ENCODE data around the gene ULBP1.
A peak's percentile ranks its signal among the peaks of the same experiment; 100 is the strongest.
"Not testable (repeated sequence)": the region's sequence is repeated elsewhere in the genome, so short reads cannot be mapped to it uniquely, and the experiment has no call there.

Gene ULBP1

DNA sequence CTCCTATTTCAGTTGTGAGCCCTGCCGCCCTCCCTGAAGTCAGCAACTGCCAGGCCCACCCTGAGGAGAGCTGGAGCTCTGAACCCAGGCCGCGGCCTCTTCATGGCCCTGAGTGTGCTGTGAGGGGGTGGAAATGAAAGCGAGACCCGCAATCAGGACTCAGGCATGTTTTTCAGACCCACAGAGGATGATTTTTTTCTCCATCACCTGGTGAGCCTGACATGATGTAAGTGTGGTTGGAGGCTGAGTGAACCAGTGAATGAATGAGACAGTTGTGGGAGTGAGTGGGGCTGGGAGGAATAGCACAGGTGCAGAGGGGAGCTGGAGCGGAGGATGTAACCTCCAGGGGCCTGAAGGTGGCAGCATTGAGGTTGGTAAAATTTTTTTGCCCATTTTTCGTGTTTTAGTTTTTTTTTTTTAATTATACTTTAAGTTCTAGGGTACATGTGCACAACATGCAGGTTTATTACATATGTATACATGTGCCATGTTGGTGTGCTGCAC is 43.3 kb downstream of the ULBP1 start:
- DNase-seq, result no peak

DNA sequence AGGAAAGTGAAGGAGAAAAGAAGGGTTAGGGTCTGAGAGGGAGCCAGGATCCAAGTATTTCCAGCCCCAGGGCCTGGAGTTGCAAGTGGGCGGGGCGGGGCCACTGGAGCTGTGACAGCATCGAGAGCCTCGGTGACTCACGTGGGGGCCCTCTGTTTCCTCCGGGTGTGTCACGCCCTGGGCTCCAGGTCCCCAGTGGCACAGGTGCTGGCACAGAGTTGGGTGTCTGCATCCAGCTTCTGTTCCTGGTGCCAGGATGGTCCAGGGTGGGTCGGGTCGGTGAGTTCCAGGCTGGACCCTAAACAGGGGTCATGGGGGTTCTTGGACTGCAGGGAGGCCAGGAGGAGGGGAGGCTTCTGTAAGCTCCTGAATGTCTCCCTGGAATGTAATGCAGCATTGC is 44.8 kb downstream of the ULBP1 start:
- DNase-seq, result no peak

DNA sequence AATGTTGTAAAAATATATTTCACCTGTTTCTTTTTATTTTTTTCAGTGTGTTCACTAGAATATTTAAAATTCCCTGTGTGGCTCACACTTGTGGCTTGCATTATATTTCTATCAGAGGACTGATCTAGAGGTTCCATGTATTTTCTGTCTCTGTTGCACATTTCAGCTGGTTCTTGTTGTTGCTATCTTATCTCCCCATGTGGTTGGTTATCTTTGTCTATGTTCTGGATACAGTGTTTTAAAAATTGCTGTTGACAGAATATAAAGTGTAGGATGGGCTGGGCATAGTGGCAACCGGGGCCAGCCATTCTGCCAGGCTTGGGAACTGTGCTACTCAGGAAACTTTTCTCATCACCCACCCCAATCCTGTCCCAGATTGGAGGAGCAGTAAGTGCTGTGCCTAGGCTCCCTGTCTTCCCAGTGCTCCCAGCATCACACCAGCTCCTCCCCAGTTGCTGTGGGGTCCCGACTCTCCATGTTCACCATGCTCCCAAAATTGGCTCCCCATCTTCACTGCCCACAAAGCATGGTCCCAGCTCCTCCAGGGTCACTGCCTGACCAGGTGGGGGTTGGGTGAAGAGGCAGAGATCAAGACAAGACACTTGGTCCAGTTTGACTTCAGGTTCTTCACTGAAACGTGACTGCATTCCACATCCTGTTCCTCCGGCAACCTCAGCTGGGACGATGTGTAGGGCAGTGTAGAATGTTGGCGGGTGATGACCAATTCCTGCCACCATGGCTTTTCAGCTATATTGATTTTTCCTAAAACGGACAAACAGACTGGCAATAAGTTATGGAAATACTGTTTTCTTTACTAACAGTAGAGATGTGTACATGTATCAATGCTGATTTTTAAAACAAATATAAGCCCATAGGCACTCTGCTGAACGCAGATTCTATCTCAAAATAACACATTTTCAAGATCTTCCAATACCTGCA is 49.4 kb downstream of the ULBP1 start:
- not testable (repeated sequence) for DNase-seq

DNA sequence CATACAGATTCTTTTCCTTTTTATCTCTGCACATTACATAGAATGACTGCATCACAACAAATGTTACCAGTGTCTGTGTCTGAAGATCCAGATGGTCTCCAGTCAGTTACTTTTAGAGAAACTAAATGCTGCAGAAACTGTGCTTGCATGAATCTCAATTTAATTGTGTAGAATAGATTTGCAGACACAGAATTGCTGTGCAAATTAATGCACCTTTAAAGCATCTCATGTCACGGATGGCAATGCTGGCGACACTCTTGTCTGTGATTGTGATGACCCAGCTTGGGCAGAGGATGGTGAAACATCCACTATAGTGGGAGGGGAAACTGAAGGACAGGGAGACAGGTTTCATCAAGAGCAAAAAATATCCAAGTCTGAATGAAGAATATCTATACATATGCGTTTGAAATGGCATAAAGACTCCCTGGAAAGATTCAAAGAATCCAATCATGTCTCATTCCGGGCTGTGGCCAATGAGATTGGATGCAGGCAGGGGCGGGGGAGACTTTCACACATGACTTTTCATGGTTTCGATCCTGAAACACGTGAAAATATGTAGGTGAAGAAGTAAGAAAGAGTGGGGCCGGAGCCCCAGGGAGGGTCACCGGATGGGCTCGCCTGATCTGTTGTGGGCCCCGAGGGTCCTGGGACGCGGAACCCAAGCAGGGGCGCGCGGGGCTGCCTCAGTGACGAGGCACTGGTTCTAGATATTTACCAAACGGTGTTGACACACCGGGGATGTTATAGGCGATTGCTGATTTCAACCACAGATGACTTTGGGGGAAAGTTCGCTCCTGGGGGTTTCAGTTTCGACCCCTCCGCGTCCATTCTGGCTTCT is 50.3 kb downstream of the ULBP1 start:
- DNase-seq, result not testable (repeated sequence)

DNA sequence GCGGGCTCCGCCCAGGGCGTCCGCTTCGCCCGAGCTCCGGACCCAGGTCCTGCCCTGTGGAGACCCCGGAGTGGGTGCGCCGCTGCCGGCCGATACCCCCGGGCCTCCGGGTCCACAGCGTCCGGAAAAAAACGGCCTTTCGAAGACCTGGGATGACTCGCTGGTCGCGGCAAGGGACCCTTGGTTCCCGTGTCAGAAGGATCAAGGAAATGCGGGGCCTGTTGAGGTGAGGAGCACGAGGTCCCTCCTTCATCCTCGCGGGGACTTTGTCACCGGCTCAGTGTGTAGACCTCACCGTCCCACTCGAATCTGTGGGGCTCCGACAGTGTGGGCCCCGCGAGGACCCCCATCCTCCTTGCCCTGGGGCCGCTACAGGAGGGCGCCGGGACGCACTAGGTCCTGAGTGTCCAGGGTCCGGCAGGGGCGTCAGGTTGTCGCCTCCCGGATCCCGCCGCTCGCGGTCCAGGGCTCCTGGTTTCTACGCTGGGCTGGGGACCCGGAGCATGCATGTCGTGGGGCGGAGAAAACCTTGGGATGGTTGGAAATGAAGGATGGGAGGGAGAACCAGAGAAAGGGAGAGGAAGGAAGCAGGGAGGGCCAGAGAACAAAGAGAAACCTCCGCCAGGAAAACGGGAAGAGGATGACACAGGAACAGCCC is 51.0 kb downstream of the ULBP1 start:
- not testable (repeated sequence) for DNase-seq

DNA sequence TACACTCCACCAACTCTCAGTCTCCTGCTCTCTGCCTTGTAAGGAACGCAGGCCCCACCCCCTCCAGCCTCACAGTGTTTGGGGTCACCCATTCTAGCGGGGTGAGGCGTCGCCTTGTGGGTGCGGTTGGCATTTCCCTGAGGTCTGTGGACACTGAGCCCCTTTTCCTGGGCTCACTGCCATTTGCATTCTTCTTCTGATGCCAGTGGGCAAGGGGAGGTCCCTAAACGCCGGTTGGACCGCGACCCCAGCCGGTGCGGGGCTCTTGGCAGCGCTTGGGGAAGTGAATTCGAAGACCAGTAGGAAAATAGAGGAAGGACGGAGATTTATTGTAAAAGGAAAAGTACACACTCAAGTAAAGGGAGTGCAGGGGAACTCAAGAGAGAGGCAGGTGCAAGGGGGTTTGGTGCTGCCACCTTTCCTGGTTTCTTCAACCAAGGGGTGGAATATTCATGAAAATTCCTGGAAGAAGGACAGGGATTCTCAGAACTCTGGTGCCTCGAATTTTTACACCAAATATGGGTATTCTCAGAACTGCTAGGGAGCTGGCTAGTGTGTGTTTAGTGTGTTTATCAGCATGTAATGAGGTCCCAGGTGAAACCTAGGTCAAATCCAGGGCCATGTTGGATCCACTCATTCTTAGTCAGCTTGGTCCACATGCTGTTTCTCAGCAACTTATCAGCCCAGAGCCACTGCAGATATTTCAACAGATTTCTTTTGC is 51.7 kb downstream of the ULBP1 start:
- not testable (repeated sequence) for DNase-seq

DNA sequence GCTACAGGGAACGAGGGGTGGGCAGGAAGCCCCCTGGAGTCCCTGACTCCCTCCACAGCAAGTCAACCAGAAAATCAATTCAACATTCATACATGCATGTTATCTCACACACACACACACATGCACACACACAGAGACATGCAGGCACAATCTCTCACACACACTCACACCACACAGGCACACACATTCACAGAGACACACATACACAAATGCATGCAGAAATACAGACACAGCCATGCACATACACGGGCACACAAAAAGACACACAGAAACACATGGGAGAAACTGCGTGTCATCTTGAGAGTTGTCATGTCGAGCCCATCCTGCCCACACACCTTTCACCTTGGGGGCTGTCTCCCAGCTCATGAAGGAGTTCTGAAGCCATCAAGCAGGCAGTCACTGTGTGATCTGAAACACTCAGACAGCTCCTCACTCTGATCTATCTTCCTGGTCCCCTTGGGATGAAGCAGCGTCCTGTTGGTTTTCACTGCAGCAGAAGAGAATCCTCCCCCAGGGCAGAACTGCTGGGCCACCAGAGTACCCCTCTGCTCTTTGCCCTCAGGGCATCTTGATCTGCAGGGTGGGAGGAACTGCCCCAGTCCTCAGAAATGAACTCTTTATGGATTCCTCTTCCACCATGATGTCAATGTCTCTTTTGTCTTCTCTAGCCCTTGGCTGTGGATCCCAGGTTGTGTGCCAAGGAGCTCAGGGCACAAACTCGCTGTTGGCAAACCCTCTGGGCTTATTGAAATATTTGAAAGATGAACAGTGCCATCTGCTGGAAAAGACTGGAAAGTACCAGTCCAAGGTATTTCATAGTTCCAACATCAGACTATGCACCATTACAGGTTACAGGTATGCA is 52.8 kb downstream of the ULBP1 start:
- peak; percentile 18 for DNase-seq

DNA sequence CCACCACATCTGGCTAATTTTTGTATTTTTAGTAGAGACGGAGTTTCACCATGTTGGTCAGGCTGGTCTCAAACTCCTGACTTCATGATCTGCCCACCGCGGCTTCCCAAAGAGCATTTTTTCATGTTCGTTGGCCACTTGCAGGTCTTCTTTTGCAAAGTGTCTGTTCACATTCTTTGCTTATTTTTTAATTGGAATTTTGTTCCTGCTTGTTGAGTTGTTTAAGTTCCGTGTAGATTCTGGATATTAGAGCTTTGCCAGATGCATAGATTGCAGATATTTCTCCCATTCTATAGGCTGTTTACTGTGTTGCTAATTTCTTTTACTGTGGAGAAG is 53.4 kb downstream of the ULBP1 start:
- not testable (repeated sequence) for DNase-seq

DNA sequence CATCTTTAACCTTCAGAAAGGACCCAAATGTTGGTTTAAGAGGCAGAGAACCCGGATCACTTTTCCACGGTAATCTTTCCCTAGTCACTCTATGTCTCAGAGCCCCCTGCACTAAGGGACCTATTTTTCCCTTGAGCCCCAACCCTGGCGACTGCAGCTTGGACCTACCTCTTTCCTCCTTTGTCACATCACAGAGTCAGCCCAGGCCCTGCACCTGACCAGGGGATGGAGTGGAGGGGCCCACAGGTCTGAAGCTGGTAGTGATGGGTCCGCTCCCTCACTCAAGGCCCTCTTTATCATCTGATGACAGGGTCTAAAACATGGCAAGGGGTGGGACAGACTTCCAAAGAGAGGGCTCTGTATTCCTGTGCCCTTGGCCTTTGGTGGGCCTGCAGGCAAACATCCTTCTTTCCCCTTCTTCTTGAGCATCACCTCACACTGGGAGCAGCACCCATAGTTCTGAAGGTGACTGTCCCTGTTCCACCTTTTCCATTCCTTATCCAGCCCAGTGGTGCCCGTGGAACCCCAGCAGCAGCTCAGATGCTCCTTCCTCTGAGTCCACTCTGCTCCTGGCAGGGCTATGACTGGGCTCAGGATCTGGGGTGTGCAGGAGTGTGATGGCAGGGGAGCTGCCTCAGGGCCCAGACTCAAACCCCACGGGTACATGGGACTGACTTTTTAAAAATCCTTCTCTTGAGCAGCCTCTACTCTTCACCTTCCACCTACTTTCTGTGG is 55.3 kb downstream of the ULBP1 start:
- no peak for DNase-seq

DNA sequence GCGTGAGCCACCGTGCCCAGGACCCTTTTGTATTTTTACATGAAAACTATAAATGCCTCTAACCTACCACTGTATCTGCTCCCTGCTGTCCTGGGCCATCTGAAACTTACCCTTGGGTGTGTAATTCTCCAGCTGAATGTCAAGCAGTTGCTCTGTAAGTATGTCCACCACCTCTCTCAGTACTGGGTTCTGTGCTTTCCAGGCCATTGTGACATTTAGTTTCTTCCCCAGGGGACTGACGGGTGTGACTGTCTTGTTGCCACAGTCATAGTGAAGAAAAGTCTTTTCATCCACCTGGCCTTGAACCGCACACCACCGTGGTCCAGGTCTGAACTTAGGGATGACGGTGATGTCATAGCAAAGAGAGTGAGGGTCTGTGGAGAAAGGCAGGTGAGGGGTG is 58.1 kb downstream of the ULBP1 start:
- not testable (repeated sequence) for DNase-seq

Data from activated effector memory CD4-positive, alpha-beta T cell treated with Interleukin-2 at 50 U/mL for 16 hours (primary cell).